DMS53 treated with DMSO at 0.1 percent for 48 hours (cell line): Measurements from ENCODE around the gene GRIN2C.

Experiments used
- DNase-seq: peaks from one replicate; lab custom pipeline; 2025; ENCODE audit not compliant: unreplicated experiment; lab: John Stamatoyannopoulos, UW

The GRIN2C gene

GRCh38 chr17:74864866-74865395 lies 5.2 kb upstream of the GRIN2C start:
- DNase-seq = peak; percentile 53

- no peak for DNase-seq
Observed at GRCh38 chr17:74864297-74864865, 4.7 kb upstream of the GRIN2C start.

GRCh38 chr17:74863420-74864296 lies 4.0 kb upstream of the GRIN2C start:
- no peak for DNase-seq

- no peak for DNase-seq
Observed at GRCh38 chr17:74862919-74863318, 3.2 kb upstream of the GRIN2C start.

- no peak for DNase-seq
Observed at GRCh38 chr17:74862108-74862901, 2.6 kb upstream of the GRIN2C start.

GRCh38 chr17:74861662-74862107 lies 2.0 kb upstream of the GRIN2C start:
- DNase-seq = no peak

- no peak for DNase-seq
Observed at GRCh38 chr17:74860872-74861661, 1.4 kb upstream of the GRIN2C start.

- DNase-seq = no peak
Observed at GRCh38 chr17:74860229-74860871, 665 bp upstream of the GRIN2C start.

GRCh38 chr17:74858672-74859458 lies 820 bp downstream of the GRIN2C start:
- DNase-seq = no peak

GRCh38 chr17:74857191-74857590 lies 2.5 kb downstream of the GRIN2C start:
- no peak for DNase-seq

GRCh38 chr17:74856112-74856511 lies 3.6 kb downstream of the GRIN2C start:
- no peak for DNase-seq

- no peak for DNase-seq
Observed at GRCh38 chr17:74855323-74855722, 4.4 kb downstream of the GRIN2C start.

- no peak for DNase-seq
Observed at GRCh38 chr17:74854792-74855191, 4.9 kb downstream of the GRIN2C start.

GRCh38 chr17:74853669-74854068 lies 6.0 kb downstream of the GRIN2C start:
- no peak for DNase-seq

- no peak for DNase-seq
Observed at GRCh38 chr17:74853048-74853397, 6.7 kb downstream of the GRIN2C start.

- peak; percentile 58 for DNase-seq
Observed at GRCh38 chr17:74852237-74853047, 7.2 kb downstream of the GRIN2C start.

- peak; percentile 85 for DNase-seq
Observed at GRCh38 chr17:74851612-74852236, 8.0 kb downstream of the GRIN2C start.

GRCh38 chr17:74850914-74851313 lies 8.8 kb downstream of the GRIN2C start:
- DNase-seq = no peak
